Measurements from ENCODE around the gene PPP1R14C.

GRCh38 chr6:150098155-150098554, 44.7 kb upstream of the PPP1R14C start:
- TF ChIP-seq POLR2A (IDR thresholded peaks at IDR 0.05) (no peak), POLR2AphosphoS5 (IDR thresholded peaks at IDR 0.05) (no peak)
- TF ChIP-seq, protein P1, sequence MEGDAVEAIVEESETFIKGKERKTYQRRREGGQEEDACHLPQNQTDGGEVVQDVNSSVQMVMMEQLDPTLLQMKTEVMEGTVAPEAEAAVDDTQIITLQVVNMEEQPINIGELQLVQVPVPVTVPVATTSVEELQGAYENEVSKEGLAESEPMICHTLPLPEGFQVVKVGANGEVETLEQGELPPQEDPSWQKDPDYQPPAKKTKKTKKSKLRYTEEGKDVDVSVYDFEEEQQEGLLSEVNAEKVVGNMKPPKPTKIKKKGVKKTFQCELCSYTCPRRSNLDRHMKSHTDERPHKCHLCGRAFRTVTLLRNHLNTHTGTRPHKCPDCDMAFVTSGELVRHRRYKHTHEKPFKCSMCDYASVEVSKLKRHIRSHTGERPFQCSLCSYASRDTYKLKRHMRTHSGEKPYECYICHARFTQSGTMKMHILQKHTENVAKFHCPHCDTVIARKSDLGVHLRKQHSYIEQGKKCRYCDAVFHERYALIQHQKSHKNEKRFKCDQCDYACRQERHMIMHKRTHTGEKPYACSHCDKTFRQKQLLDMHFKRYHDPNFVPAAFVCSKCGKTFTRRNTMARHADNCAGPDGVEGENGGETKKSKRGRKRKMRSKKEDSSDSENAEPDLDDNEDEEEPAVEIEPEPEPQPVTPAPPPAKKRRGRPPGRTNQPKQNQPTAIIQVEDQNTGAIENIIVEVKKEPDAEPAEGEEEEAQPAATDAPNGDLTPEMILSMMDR (IDR thresholded peaks at IDR 0.05), result no peak

Data from breast epithelium (tissue), 3 donors.